ENCODE results near the gene ST7. TPM values are rescaled to one million over a fixed set of nuclear protein-coding genes. Genes with fewer than 3 reads are reported as not detected.

The ST7 gene
- total RNA-seq, 2 experiments from 2014 or later = 4.6 to 5.6 TPM

- POLR2A ChIA-PET = no interaction called here
- DNase-seq (no peak), ATAC-seq (ENCODE audit: low read depth) (no peak)
- Mint-ChIP-seq H3K4me3 (no peak overlapping the region), H3K27ac (no peak overlapping the region), H3K9me3 (no peaks in the 10 kb centered on the region), H3K4me1 (no peaks in the 10 kb centered on the region), H3K27me3 (no peaks in the 10 kb centered on the region), H3K36me3 (no peaks in the 10 kb centered on the region)
Observed at GRCh38 chr7:117157241-117158209, 204.2 kb downstream of the ST7 start.

DNA sequence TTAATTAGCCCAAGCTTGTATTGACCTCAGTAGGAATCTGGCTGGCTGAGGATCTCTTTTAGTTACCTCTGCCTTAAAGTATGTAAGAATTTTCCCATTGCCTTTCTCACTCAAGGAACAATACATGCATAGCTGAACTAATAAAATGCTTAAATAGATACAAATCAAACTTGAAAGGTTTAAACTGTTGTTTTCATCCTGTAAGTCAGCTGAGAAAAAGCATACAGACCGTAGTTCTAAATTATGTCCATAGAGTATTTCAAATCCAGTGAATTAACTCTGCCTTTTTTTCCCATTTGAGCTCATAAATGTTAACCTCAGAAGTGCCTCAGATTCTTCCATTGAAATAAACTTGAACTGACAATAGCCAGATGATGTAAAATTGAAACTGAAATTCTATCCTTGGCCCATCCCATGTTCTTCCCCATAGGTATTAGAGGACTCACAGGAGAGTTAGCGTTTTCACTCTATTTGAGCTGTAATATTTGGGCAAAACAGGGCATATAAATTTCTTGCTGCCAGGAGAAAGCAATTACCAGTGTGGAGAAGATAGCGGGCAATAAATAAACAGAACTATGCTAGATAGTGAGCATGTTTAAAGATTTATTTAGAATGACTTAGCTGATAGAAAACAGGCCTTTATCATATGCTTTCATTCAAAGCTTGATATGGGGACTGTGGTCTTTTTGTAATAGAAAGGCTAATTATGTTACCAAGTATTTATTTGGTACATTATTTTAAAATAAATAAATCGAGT is 205.8 kb downstream of the ST7 start:
- POLR2A ChIA-PET = no interaction called here
- H3K36me3 Mint-ChIP-seq = no peaks in the 10 kb centered on the region
- no peak overlapping the region for H3K27ac Mint-ChIP-seq
- ATAC-seq (ENCODE audit: low read depth) = no peak
- no peaks in the 10 kb centered on the region for H3K27me3 Mint-ChIP-seq
- H3K4me1 Mint-ChIP-seq = no peaks in the 10 kb centered on the region
- no peak overlapping the region for H3K4me3 Mint-ChIP-seq
- no peaks in the 10 kb centered on the region for H3K9me3 Mint-ChIP-seq
- DNase-seq = no peak

- Mint-ChIP-seq H3K27me3 (peaks cover 3% of the 10 kb centered on the region), H3K4me1 (no peaks in the 10 kb centered on the region)
- POLR2A ChIA-PET = no interaction called here
Observed at GRCh38 chr7:117163101-117163500, 209.8 kb downstream of the ST7 start.

GRCh38 chr7:117164620-117165019 is 211.3 kb downstream of the ST7 start:
- no peak for DNase-seq
- Mint-ChIP-seq H3K36me3 (no peaks in the 10 kb centered on the region), H3K27ac (no peak overlapping the region), H3K4me3 (no peak overlapping the region), H3K9me3 (no peaks in the 10 kb centered on the region), H3K4me1 (no peaks in the 10 kb centered on the region), H3K27me3 (peaks cover 3% of the 10 kb centered on the region)
- no peak for ATAC-seq (ENCODE audit: low read depth)
- POLR2A ChIA-PET = no interaction called here

More at GRCh38 chr7:117163101-117163500, 209.8 kb downstream of the ST7 start:
- H3K4me3 Mint-ChIP-seq = no peak overlapping the region
- no peak for ATAC-seq (ENCODE audit: low read depth)
- H3K36me3 Mint-ChIP-seq = no peaks in the 10 kb centered on the region
- H3K9me3 Mint-ChIP-seq = no peaks in the 10 kb centered on the region
- DNase-seq = no peak
- no peak overlapping the region for H3K27ac Mint-ChIP-seq

DNA sequence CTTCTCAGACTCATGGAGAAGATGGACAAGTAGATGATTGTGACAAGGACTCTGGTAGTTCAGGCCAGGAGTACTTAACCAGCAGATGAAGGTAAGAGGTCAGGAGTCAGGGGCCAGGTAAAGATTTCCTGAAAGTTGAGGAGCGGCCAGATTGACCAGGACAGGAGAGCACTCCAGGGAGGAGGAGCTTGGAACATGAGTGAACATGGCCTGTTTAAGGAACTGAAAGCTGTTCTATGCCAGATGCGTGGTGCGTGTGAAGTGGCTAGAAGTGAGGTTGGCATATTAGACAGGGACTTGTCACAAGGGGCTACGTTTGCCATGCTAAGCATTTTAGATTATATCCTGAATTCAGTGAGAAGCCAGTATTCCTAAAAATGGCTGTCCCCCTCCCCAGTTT is 212.4 kb downstream of the ST7 start:
- H3K36me3 Mint-ChIP-seq = no peaks in the 10 kb centered on the region
- peaks cover 3% of the 10 kb centered on the region for H3K27me3 Mint-ChIP-seq
- H3K4me1 Mint-ChIP-seq = no peaks in the 10 kb centered on the region
- ATAC-seq (ENCODE audit: low read depth) (no peak), DNase-seq (no peak)
- no peak overlapping the region for H3K27ac Mint-ChIP-seq
- no peaks in the 10 kb centered on the region for H3K9me3 Mint-ChIP-seq
- H3K4me3 Mint-ChIP-seq = no peak overlapping the region
- POLR2A ChIA-PET = no interaction called here

- Mint-ChIP-seq H3K27ac (no peak overlapping the region), H3K36me3 (no peaks in the 10 kb centered on the region), H3K4me1 (no peaks in the 10 kb centered on the region), H3K9me3 (no peaks in the 10 kb centered on the region), H3K27me3 (peaks cover 3% of the 10 kb centered on the region), H3K4me3 (no peak overlapping the region)
- no peak for ATAC-seq (ENCODE audit: low read depth)
- no peak for DNase-seq
- POLR2A ChIA-PET = no interaction called here
Observed at GRCh38 chr7:117169907-117170306, 216.6 kb downstream of the ST7 start.

GRCh38 chr7:117171106-117171505 is 217.8 kb downstream of the ST7 start:
- Mint-ChIP-seq H3K27me3 (peaks cover 3% of the 10 kb centered on the region), H3K4me3 (no peak overlapping the region), H3K4me1 (no peaks in the 10 kb centered on the region), H3K27ac (no peak overlapping the region), H3K36me3 (no peaks in the 10 kb centered on the region), H3K9me3 (no peaks in the 10 kb centered on the region)
- POLR2A ChIA-PET = no interaction called here
- DNase-seq (no peak), ATAC-seq (ENCODE audit: low read depth) (no peak)

GRCh38 chr7:117172283-117172682 is 219.0 kb downstream of the ST7 start:
- H3K27me3 Mint-ChIP-seq = peaks cover 2% of the 10 kb centered on the region

GRCh38 chr7:117173035-117173770 is 219.9 kb downstream of the ST7 start:
- H3K4me3 Mint-ChIP-seq = no peak overlapping the region
- H3K36me3 Mint-ChIP-seq = no peaks in the 10 kb centered on the region
- DNase-seq = no peak
- no peak overlapping the region for H3K27ac Mint-ChIP-seq
- no peaks in the 10 kb centered on the region for H3K27me3 Mint-ChIP-seq
- no peaks in the 10 kb centered on the region for H3K4me1 Mint-ChIP-seq
- no peaks in the 10 kb centered on the region for H3K9me3 Mint-ChIP-seq
- no peak for ATAC-seq (ENCODE audit: low read depth)
- POLR2A ChIA-PET = no interaction called here

More at GRCh38 chr7:117172283-117172682, 219.0 kb downstream of the ST7 start:
- POLR2A ChIA-PET = no interaction called here
- no peak for ATAC-seq (ENCODE audit: low read depth)
- H3K4me3 Mint-ChIP-seq = no peak overlapping the region
- H3K36me3 Mint-ChIP-seq = no peaks in the 10 kb centered on the region
- DNase-seq = no peak
- H3K9me3 Mint-ChIP-seq = no peaks in the 10 kb centered on the region
- no peaks in the 10 kb centered on the region for H3K4me1 Mint-ChIP-seq
- no peak overlapping the region for H3K27ac Mint-ChIP-seq

GRCh38 chr7:117176206-117176605 is 222.9 kb downstream of the ST7 start:
- no peak for DNase-seq
- POLR2A ChIA-PET = no interaction called here
- Mint-ChIP-seq H3K27ac (no peak overlapping the region), H3K9me3 (no peaks in the 10 kb centered on the region), H3K36me3 (no peaks in the 10 kb centered on the region), H3K27me3 (no peaks in the 10 kb centered on the region), H3K4me3 (no peak overlapping the region), H3K4me1 (no peaks in the 10 kb centered on the region)
- ATAC-seq (ENCODE audit: low read depth) = no peak

DNA sequence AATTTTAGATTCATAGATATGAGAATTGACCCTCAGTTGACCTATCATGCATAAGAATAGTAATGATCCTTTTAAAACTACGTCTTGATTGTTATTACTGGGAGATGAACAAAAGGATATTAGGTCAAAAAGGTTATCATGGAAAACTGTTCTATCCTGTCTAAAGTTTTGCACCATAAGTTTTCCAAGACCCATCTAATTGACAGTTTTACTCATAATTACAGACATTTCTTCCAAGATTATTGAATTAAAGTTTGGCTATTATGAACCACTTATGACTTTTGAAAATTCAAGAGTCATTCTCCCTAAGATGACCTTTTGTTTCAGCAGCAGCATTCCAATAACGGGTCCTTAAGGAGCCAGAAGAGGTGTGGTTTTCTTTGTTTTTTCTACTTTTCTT is 225.3 kb downstream of the ST7 start:
- POLR2A ChIA-PET = no interaction called here
- Mint-ChIP-seq H3K9me3 (no peaks in the 10 kb centered on the region), H3K4me3 (no peak overlapping the region), H3K27ac (no peak overlapping the region), H3K4me1 (no peaks in the 10 kb centered on the region), H3K36me3 (peaks cover 1% of the 10 kb centered on the region), H3K27me3 (no peaks in the 10 kb centered on the region)
- ATAC-seq (ENCODE audit: low read depth) (no peak), DNase-seq (no peak)

DNA sequence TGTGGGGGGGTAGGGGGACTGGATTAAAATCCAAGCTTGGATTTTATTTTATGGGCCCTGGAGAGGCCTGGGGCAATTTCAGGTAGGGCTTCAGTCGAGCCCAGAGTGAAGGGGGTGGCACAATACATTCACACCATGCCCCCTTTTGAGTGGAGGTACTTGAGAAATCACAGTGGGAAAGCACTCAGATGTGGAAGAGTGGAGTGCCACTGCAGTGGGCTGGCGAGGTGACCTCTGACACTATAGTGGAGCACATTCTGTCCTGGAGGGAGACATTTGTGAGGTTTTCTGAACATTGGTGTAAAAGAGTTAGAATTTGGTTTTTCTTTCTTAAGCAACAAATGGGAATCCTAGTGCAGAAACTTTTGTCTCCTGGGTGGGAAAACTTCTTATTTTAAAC is 226.4 kb downstream of the ST7 start:
- no peak overlapping the region for H3K27ac Mint-ChIP-seq
- peaks cover 1% of the 10 kb centered on the region for H3K36me3 Mint-ChIP-seq
- H3K4me3 Mint-ChIP-seq = no peak overlapping the region
- H3K4me1 Mint-ChIP-seq = no peaks in the 10 kb centered on the region
- H3K9me3 Mint-ChIP-seq = no peaks in the 10 kb centered on the region
- POLR2A ChIA-PET = no interaction called here
- no peak for ATAC-seq (ENCODE audit: low read depth)
- DNase-seq = no peak
- no peaks in the 10 kb centered on the region for H3K27me3 Mint-ChIP-seq

DNA sequence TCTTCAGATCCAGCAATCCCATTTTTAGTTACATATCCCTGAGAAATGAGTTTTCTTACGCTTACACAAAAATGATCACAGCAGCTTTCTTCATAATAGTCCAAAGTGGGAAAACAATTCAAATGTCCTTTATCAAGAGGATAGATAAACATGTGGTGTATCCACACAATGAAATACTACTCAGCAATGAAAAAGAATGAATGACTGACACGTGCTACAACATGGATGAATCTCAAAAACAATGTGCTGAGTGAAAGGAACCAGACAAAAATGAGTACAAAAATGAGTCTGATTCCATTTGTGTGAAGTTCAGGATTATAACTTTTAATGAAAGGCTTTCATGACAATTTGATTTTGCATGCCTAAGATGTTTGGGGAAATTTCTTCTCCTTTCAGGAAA is 230.4 kb downstream of the ST7 start:
- H3K36me3 Mint-ChIP-seq = peaks cover 1% of the 10 kb centered on the region
- ATAC-seq (ENCODE audit: low read depth) (no peak), DNase-seq (no peak)
- no peak overlapping the region for H3K4me3 Mint-ChIP-seq
- POLR2A ChIA-PET = no interaction called here
- H3K4me1 Mint-ChIP-seq = peaks cover 2% of the 10 kb centered on the region
- H3K27me3 Mint-ChIP-seq = no peaks in the 10 kb centered on the region
- H3K27ac Mint-ChIP-seq = no peak overlapping the region
- H3K9me3 Mint-ChIP-seq = no peaks in the 10 kb centered on the region
